ENCODE measurements around the gene ATP11A.
"Not testable (repeated sequence)": the region's sequence is repeated elsewhere in the genome, so short reads cannot be mapped to it uniquely, and the experiment has no call there.

The ATP11A gene

GRCh38 chr13:112693831-112694497 lies 4.1 kb downstream of the ATP11A start:
- no peak for FAIRE-seq

- FAIRE-seq: no peak
These were observed 5.3 kb downstream of the ATP11A start for GRCh38 chr13:112695121-112695520.

GRCh38 chr13:112696001-112696868 lies 6.4 kb downstream of the ATP11A start:
- no peak for FAIRE-seq

- FAIRE-seq: no peak
These were observed 7.1 kb downstream of the ATP11A start for GRCh38 chr13:112696869-112697465.

- FAIRE-seq: no peak
These were observed 8.2 kb downstream of the ATP11A start for GRCh38 chr13:112697756-112698655.

- no peak for FAIRE-seq
These were observed 9.6 kb downstream of the ATP11A start for GRCh38 chr13:112699322-112699918.

GRCh38 chr13:112700291-112701060 lies 10.6 kb downstream of the ATP11A start:
- no peak for FAIRE-seq

- no peak for FAIRE-seq
These were observed 12.6 kb downstream of the ATP11A start for GRCh38 chr13:112702341-112702985.

- FAIRE-seq: no peak
These were observed 13.1 kb downstream of the ATP11A start for GRCh38 chr13:112702986-112703379.

GRCh38 chr13:112703449-112704284 lies 13.8 kb downstream of the ATP11A start:
- FAIRE-seq: no peak

- no peak for FAIRE-seq
These were observed 14.7 kb downstream of the ATP11A start for GRCh38 chr13:112704308-112705145.

GRCh38 chr13:112705286-112705685 lies 15.4 kb downstream of the ATP11A start:
- no peak for FAIRE-seq

- FAIRE-seq: no peak
These were observed 16.3 kb downstream of the ATP11A start for GRCh38 chr13:112706171-112706570.

GRCh38 chr13:112708560-112709240 lies 18.9 kb downstream of the ATP11A start:
- no peak for FAIRE-seq

- FAIRE-seq: not testable (repeated sequence)
These were observed 19.5 kb downstream of the ATP11A start for GRCh38 chr13:112709316-112709715.

- FAIRE-seq: no peak
These were observed 20.3 kb downstream of the ATP11A start for GRCh38 chr13:112709825-112710783.

GRCh38 chr13:112710855-112711527 lies 21.2 kb downstream of the ATP11A start:
- FAIRE-seq: no peak
